ENCODE measurements around the gene ANO1. TPM values are rescaled to one million over a fixed set of nuclear protein-coding genes. Genes with fewer than 3 reads are reported as not detected.

Gene ANO1
- total RNA-seq, 1 experiment from 2014 or later, result 184 TPM

- DNase-seq (no peak), ATAC-seq (no peak)
- H3K9ac ChIP-seq (ENCODE audit: low read length), result no peak overlapping the region
- no peaks in the 10 kb centered on the region for H3K9me2 ChIP-seq (replicated peaks; ENCODE audit: low read length)
- H3K4me2 ChIP-seq (ENCODE audit: low read length), result no peak overlapping the region
- no peak overlapping the region for H3K4me3 ChIP-seq (ENCODE audit: low read length)
- ChIA-PET POLR2A (ENCODE audit: unreplicated experiment) (no interaction called here), CTCF (no interaction called here)
- no peaks in the 10 kb centered on the region; the same call in 1 of the 2 replicates for H3K36me3 ChIP-seq (ENCODE audit: low read depth, low read length)
- H4K20me1 ChIP-seq (ENCODE audit: low read length), result no peaks in the 10 kb centered on the region
- no peak for TF ChIP-seq EZH2 (IDR thresholded peaks at IDR 0.05; ENCODE audit: low read length, unreplicated experiment)
- no peaks in the 10 kb centered on the region for H3K27me3 ChIP-seq (ENCODE audit: low read length)
- peaks cover 8% of the 10 kb centered on the region; the same call in 1 of the 2 replicates for H3K4me1 ChIP-seq (ENCODE audit: insufficient read depth, low read length)
- no peak overlapping the region for H2AFZ ChIP-seq (ENCODE audit: low read length)
- peaks cover 29% of the 10 kb centered on the region for H3K9me3 ChIP-seq (ENCODE audit: low read length)
- H3K27ac ChIP-seq (ENCODE audit: low read length), result no peak overlapping the region
- no peaks in the 10 kb centered on the region for H3K79me2 ChIP-seq (ENCODE audit: low read length)
- no TSS peak for BruUV-seq (replicated peaks)
- intact Hi-C loops (cut with micrococcal nuclease), result no loop called here
- no peaks in the 10 kb centered on the region for H3F3A ChIP-seq (ENCODE audit: low read length, unreplicated experiment)
Measured at GRCh38 chr11:70038034-70038834, 39.9 kb upstream of the ANO1 start.

GRCh38 chr11:70040452-70040851 is 37.7 kb upstream of the ANO1 start:
- Histone ChIP-seq H3K4me1 (ENCODE audit: insufficient read depth, low read length) (no peaks in the 10 kb centered on the region), H3K9me2 (replicated peaks; ENCODE audit: low read length) (no peaks in the 10 kb centered on the region), H4K20me1 (ENCODE audit: low read length) (no peaks in the 10 kb centered on the region), H3K4me3 (ENCODE audit: low read length) (no peak overlapping the region), H3K27me3 (ENCODE audit: low read length) (no peaks in the 10 kb centered on the region), H3F3A (ENCODE audit: low read length, unreplicated experiment) (no peaks in the 10 kb centered on the region), H3K27ac (ENCODE audit: low read length) (no peak overlapping the region), H3K9ac (ENCODE audit: low read length) (no peak overlapping the region), H3K36me3 (ENCODE audit: low read depth, low read length) (no peaks in the 10 kb centered on the region; the same call in 1 of the 2 replicates), H3K9me3 (ENCODE audit: low read length) (peaks cover 42% of the 10 kb centered on the region), H3K4me2 (ENCODE audit: low read length) (no peak overlapping the region), H2AFZ (ENCODE audit: low read length) (no peak overlapping the region), H3K79me2 (ENCODE audit: low read length) (no peaks in the 10 kb centered on the region)
- POLR2A ChIA-PET (ENCODE audit: unreplicated experiment), result no interaction called here
- TF ChIP-seq EZH2 (IDR thresholded peaks at IDR 0.05; ENCODE audit: low read length, unreplicated experiment) (no peak), CTCF (conservative IDR thresholded peaks at IDR 0.05; ENCODE audit: low read depth, low read length) (no peak), EZH2phosphoT487 (IDR thresholded peaks at IDR 0.05; ENCODE audit: borderline replicate concordance, low read length) (no peak)
- no TSS peak for BruUV-seq (replicated peaks)
- DNase-seq (no peak), ATAC-seq (no peak)
- CTCF ChIA-PET, result no interaction called here
- intact Hi-C loops (cut with micrococcal nuclease), result no loop called here

- no peaks in the 10 kb centered on the region for H3K27me3 ChIP-seq (ENCODE audit: low read length)
- no peak overlapping the region for H3K4me3 ChIP-seq (ENCODE audit: low read length)
- no peaks in the 10 kb centered on the region for H3K9me2 ChIP-seq (replicated peaks; ENCODE audit: low read length)
- intact Hi-C loops (cut with micrococcal nuclease), result no loop called here
- no peak overlapping the region for H2AFZ ChIP-seq (ENCODE audit: low read length)
- H3K9ac ChIP-seq (ENCODE audit: low read length), result no peak overlapping the region
- CTCF ChIA-PET, result no interaction called here
- DNase-seq, result no peak
- no TSS peak for BruUV-seq (replicated peaks)
- no peaks in the 10 kb centered on the region for H4K20me1 ChIP-seq (ENCODE audit: low read length)
- POLR2A ChIA-PET (ENCODE audit: unreplicated experiment), result no interaction called here
- no peak overlapping the region for H3K27ac ChIP-seq (ENCODE audit: low read length)
- no peaks in the 10 kb centered on the region for H3K4me1 ChIP-seq (ENCODE audit: insufficient read depth, low read length)
- no peaks in the 10 kb centered on the region for H3K79me2 ChIP-seq (ENCODE audit: low read length)
- H3F3A ChIP-seq (ENCODE audit: low read length, unreplicated experiment), result no peaks in the 10 kb centered on the region
- H3K4me2 ChIP-seq (ENCODE audit: low read length), result no peak overlapping the region
- no peak for ATAC-seq
- no peaks in the 10 kb centered on the region; the same call in 1 of the 2 replicates for H3K36me3 ChIP-seq (ENCODE audit: low read depth, low read length)
- H3K9me3 ChIP-seq (ENCODE audit: low read length), result peaks cover 43% of the 10 kb centered on the region
- TF ChIP-seq EZH2 (IDR thresholded peaks at IDR 0.05; ENCODE audit: low read length, unreplicated experiment), result no peak
- TF ChIP-seq EZH2phosphoT487 (IDR thresholded peaks at IDR 0.05; ENCODE audit: borderline replicate concordance, low read length), result no peak
- TF ChIP-seq CTCF (conservative IDR thresholded peaks at IDR 0.05; ENCODE audit: low read depth, low read length), result no peak
Measured at GRCh38 chr11:70040869-70041501, 37.1 kb upstream of the ANO1 start.

Measured in PC-3 (cell line).